Measurements from ENCODE around the gene LBHD1.

The LBHD1 gene

DNA sequence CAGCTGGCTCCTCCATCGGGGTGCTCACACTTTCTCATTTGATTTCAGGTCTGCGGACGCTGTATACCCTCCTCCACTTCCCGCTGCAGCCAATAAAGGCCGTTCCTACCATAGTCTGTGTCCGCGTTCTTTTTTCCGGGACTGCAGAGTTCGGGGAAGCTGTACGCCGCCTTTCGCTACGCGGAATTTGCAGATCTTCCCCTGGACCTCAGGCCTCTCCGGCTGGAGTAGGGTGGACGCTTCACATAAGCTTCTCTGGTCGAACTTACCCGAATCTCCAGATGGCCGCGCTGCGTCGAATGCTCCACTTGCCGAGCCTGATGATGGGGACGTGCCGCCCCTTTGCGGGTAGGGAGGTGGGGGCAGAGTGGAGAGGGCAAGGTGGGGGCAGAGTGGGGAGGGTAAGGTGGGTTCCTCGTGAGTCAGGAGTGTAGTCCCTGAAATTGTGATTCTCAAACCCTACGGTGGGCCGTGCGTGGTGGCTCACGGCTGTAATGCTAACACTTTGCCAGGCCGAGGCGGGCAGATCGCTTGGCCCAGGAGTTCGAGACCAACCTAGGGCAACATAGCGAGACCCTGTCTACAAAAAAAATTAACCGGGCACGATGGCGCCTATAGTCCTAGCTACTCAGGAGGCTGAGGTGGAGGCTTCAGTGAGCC, 6.3 kb downstream of the LBHD1 start:
- no peak for TF ChIP-seq EZH2 (IDR thresholded peaks at IDR 0.05; ENCODE audit: borderline replicate concordance, low read length)
- TF ChIP-seq, protein P1, sequence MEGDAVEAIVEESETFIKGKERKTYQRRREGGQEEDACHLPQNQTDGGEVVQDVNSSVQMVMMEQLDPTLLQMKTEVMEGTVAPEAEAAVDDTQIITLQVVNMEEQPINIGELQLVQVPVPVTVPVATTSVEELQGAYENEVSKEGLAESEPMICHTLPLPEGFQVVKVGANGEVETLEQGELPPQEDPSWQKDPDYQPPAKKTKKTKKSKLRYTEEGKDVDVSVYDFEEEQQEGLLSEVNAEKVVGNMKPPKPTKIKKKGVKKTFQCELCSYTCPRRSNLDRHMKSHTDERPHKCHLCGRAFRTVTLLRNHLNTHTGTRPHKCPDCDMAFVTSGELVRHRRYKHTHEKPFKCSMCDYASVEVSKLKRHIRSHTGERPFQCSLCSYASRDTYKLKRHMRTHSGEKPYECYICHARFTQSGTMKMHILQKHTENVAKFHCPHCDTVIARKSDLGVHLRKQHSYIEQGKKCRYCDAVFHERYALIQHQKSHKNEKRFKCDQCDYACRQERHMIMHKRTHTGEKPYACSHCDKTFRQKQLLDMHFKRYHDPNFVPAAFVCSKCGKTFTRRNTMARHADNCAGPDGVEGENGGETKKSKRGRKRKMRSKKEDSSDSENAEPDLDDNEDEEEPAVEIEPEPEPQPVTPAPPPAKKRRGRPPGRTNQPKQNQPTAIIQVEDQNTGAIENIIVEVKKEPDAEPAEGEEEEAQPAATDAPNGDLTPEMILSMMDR (IDR thresholded peaks at IDR 0.05; ENCODE audit: low read length): no peak
- Histone ChIP-seq H3K4me1 (ENCODE audit: insufficient read depth, low read length, severe bottlenecking) (peaks cover 49% of the 10 kb centered on the region), H3K4me2 (ENCODE audit: low read length) (peak overlapping the region; percentile 94), H2AFZ (ENCODE audit: low read length) (no peak overlapping the region), H3K9me2 (ENCODE audit: low read depth, low read length) (no peaks in the 10 kb centered on the region), H3F3A (ENCODE audit: insufficient read depth, low read length) (no peaks in the 10 kb centered on the region), H3K9ac (ENCODE audit: low read length) (peak overlapping the region; percentile 99), H3K36me3 (ENCODE audit: insufficient read depth, low read length) (peaks cover 48% of the 10 kb centered on the region), H3K27ac (ENCODE audit: low read depth, low read length, poor library complexity, severe bottlenecking) (peak overlapping the region; percentile 93), H3K9me3 (ENCODE audit: low read length) (no peaks in the 10 kb centered on the region), H3K79me2 (ENCODE audit: insufficient read depth, low read length) (peaks cover 11% of the 10 kb centered on the region; the same call in 1 of the 2 replicates), H4K20me1 (ENCODE audit: insufficient read depth, low read length) (no peaks in the 10 kb centered on the region), H3K4me3 (ENCODE audit: low read depth, low read length, poor library complexity, severe bottlenecking) (peak overlapping the region; percentile 94), H3K27me3 (ENCODE audit: insufficient read depth, low read length) (no peaks in the 10 kb centered on the region)

DNA sequence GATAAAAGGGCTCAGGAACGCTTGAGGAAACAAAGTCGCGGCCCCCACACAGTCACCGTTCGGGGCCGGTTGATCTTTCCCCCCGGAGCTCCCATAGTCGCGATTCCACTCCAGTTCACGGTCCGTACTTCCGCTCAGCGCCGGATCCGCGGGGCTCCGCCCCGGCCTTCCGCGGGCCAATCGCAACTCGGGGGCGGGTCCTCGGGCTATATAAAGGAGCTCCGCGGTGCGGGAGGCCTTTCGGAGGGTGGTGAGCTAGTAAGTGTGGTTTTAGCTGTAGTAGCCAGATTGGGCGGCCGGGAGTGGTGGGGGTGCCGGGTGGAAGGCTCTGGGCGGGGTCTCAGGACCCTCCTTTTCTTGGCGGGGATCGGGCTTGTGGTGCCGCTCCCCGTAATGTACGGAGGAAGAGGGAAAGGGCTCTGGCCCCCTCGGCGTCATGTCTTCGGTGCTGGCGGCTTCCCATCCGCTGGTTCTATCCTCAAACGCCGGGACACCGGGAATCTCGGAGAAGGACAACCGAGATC, 6.9 kb downstream of the LBHD1 start, which contains the start of the genes C11orf98 and CSKMT:
TSS of gene C11orf98 (minus strand) at position 136 of the 524 bp plus-strand sequence. CDS start at position 95, 41 bp downstream.
TSS of gene CSKMT (plus strand) at position 238 of the 524 bp plus-strand sequence. CDS start 568 bp downstream, outside the sequence.
- H3K36me3 ChIP-seq (ENCODE audit: insufficient read depth, low read length): peaks cover 54% of the 10 kb centered on the region
- H3K4me2 ChIP-seq (ENCODE audit: low read length): peak within 1 kb of the TSS; percentile 94
- peak within 1 kb of the TSS; percentile 99 for H3K9ac ChIP-seq (ENCODE audit: low read length)
- TF ChIP-seq EZH2 (IDR thresholded peaks at IDR 0.05; ENCODE audit: borderline replicate concordance, low read length): no peak
- TF ChIP-seq, protein P1 (IDR thresholded peaks at IDR 0.05; ENCODE audit: low read length): no peak
- H3K27me3 ChIP-seq (ENCODE audit: insufficient read depth, low read length): no peaks in the 10 kb centered on the region
- H3F3A ChIP-seq (ENCODE audit: insufficient read depth, low read length): no peaks in the 10 kb centered on the region
- H2AFZ ChIP-seq (ENCODE audit: low read length): no peak within 1 kb of the TSS
- no peaks in the 10 kb centered on the region for H4K20me1 ChIP-seq (ENCODE audit: insufficient read depth, low read length)
- H3K27ac ChIP-seq (ENCODE audit: low read depth, low read length, poor library complexity, severe bottlenecking): peak within 1 kb of the TSS; percentile 93
- peaks cover 11% of the 10 kb centered on the region; the same call in 1 of the 2 replicates for H3K79me2 ChIP-seq (ENCODE audit: insufficient read depth, low read length)
- H3K9me3 ChIP-seq (ENCODE audit: low read length): no peaks in the 10 kb centered on the region
- H3K4me1 ChIP-seq (ENCODE audit: insufficient read depth, low read length, severe bottlenecking): peaks cover 43% of the 10 kb centered on the region
- no peaks in the 10 kb centered on the region for H3K9me2 ChIP-seq (ENCODE audit: low read depth, low read length)
- peak within 1 kb of the TSS; percentile 94 for H3K4me3 ChIP-seq (ENCODE audit: low read depth, low read length, poor library complexity, severe bottlenecking)

DNA sequence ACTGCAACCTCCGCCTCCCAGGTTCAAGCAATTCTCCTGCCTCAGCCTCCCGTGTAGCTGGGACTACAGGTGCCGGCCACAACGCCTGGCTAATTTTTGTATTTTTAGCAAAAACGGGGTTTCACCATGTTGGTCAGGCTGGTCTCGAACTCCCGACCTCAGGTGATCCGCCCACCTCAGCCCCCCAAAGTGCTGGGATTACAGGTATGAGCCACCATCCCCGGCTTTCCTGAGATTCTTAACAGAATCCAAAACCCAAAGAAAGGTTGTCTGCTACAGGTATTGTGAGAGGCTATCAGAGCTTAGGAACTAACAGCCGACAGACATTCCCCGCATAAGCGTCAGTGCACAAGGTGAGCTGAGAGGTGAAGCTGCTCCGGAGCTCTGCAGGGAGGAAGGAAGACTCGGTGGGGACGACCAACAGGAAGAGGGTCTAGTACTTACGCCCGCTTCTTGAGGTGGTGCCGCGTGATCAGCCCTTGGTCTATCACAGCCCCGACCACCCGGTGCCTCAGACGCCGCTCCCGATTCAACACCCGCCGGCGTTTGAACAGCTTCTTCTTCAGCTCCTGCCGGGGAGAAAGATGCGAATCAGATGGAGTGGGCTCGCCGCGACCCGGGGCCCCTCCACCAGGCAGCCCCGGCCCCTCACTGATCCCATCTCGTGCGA, 7.5 kb downstream of the LBHD1 start:
- no peaks in the 10 kb centered on the region for H3K9me3 ChIP-seq (ENCODE audit: low read length)
- H3K79me2 ChIP-seq (ENCODE audit: insufficient read depth, low read length): peaks cover 11% of the 10 kb centered on the region; the same call in 1 of the 2 replicates
- H4K20me1 ChIP-seq (ENCODE audit: insufficient read depth, low read length): no peaks in the 10 kb centered on the region
- no peaks in the 10 kb centered on the region for H3F3A ChIP-seq (ENCODE audit: insufficient read depth, low read length)
- H3K4me2 ChIP-seq (ENCODE audit: low read length): peak overlapping the region; percentile 94
- peaks cover 56% of the 10 kb centered on the region for H3K36me3 ChIP-seq (ENCODE audit: insufficient read depth, low read length)
- no peak overlapping the region for H2AFZ ChIP-seq (ENCODE audit: low read length)
- TF ChIP-seq, protein P1 (IDR thresholded peaks at IDR 0.05; ENCODE audit: low read length): no peak
- no peak for TF ChIP-seq EZH2 (IDR thresholded peaks at IDR 0.05; ENCODE audit: borderline replicate concordance, low read length)
- H3K9me2 ChIP-seq (ENCODE audit: low read depth, low read length): no peaks in the 10 kb centered on the region
- peak overlapping the region; percentile 94 for H3K4me3 ChIP-seq (ENCODE audit: low read depth, low read length, poor library complexity, severe bottlenecking)
- peak overlapping the region; percentile 99 for H3K9ac ChIP-seq (ENCODE audit: low read length)
- peak overlapping the region; percentile 93 for H3K27ac ChIP-seq (ENCODE audit: low read depth, low read length, poor library complexity, severe bottlenecking)
- H3K4me1 ChIP-seq (ENCODE audit: insufficient read depth, low read length, severe bottlenecking): peaks cover 37% of the 10 kb centered on the region
- no peaks in the 10 kb centered on the region for H3K27me3 ChIP-seq (ENCODE audit: insufficient read depth, low read length)
